K562 (cell line): Measurements from ENCODE around the gene CHAD. TPM values are rescaled to one million over a fixed set of nuclear protein-coding genes. Genes with fewer than 3 reads are reported as not detected.
"Not testable (repeated sequence)": the region's sequence is repeated elsewhere in the genome, so short reads cannot be mapped to it uniquely, and the experiment has no call there.

ENCODE experiments used
- ATAC-seq: fragments of 200-7000 bp; cut with Tn5 transposase; 3 replicates; pipeline ENCODE4 v1.9.1; 2020; ENCODE audit warnings: moderate library complexity
- BruUV-seq: library from RNA; stranded (reverse); fragments of 400-500 nt; replicated peaks from 2 replicates; lab custom pipeline; 2021; lab: Mats Ljungman, UMichigan
- CTCF ChIA-PET: fragments of 300-600 bp; formaldehyde crosslinking; extraction: SDS; loops from one replicate; lab custom pipeline; 2021; ENCODE audit warnings: low intra/inter-chr PET ratio; lab: Yijun Ruan, JAX
- POLR2A ChIA-PET: fragments of 300-600, 350-650 bp; sonication (Branson Sonifier 250); formaldehyde crosslinking; extraction: SDS; loops from one replicate; lab custom pipeline; 2021; ENCODE audit warnings: antibody characterized with exemption, inconsistent platforms; lab: Yijun Ruan, JAX
- DNase-seq, 4 experiments: peaks; one replicate each; pipeline versions ENCODE4 v3.0.0 to v3.0.0-alpha.2; 2011 to 2018; ENCODE audit warnings: low spot score in 3 of 4, mixed read lengths in 3 of 4; ENCODE audit errors: extremely low read depth in 1 of 4
- FAIRE-seq: peaks from 2 replicates; lab custom pipeline; 2011; peaks lifted over from hg19 to GRCh38; lab: Jason Lieb, UNC
- H2AFZ ChIP-seq: 2 replicates; pipeline ENCODE4 v1.6.0; 2011; ENCODE audit warnings: low read depth, low read length, control low read depth, inconsistent platforms
- H3K27ac ChIP-seq: fragments of 200-600 bp; 3 replicates; pipeline ENCODE4 v1.8.0; 2011; ENCODE audit warnings: low read depth, mild to moderate bottlenecking, control low read depth, inconsistent platforms, low read length, moderate library complexity, mixed read lengths; ENCODE audit errors: extremely low read depth
- H3K27me3 ChIP-seq, 2 experiments: fragments of 300-600 bp in 1 of 2; 2 replicates in 1 of 2; 3 replicates in 1 of 2; pipeline versions ENCODE4 v1.6.0 to v1.8.0; 2011; ENCODE audit warnings: inconsistent platforms in 2 of 2, low read length in 2 of 2, mild to moderate bottlenecking in 1 of 2, mixed read lengths in 1 of 2, moderate library complexity in 1 of 2; ENCODE audit not compliant: control insufficient read depth in 2 of 2, insufficient read depth in 2 of 2
- H3K36me3 ChIP-seq: fragments of 300-600 bp; 3 replicates; pipeline ENCODE4 v1.8.0; 2011; ENCODE audit warnings: mild to moderate bottlenecking, low read length, inconsistent platforms; ENCODE audit not compliant: control insufficient read depth, insufficient read depth
- H3K4me1 ChIP-seq, 2 experiments: fragments of 200-600 bp in 1 of 2; replicated peaks in 1 of 2; 2 replicates in 1 of 2; 3 replicates in 1 of 2; pipeline versions ENCODE4 v1.5.1 to v1.8.0; 2011; ENCODE audit warnings: inconsistent platforms in 2 of 2, low read length in 2 of 2, mild to moderate bottlenecking in 1 of 2, mixed read lengths in 1 of 2, moderate library complexity in 1 of 2; ENCODE audit not compliant: control insufficient read depth in 2 of 2, insufficient read depth in 2 of 2
- H3K4me2 ChIP-seq: 2 replicates; pipeline ENCODE4 v1.6.1; 2011; ENCODE audit warnings: low read length, control low read depth, inconsistent platforms, mixed read lengths; ENCODE audit not compliant: insufficient read depth
- H3K4me3 ChIP-seq: fragments of 200-600 bp; sonication (generic), shearing (Covaris generic); 2 replicates; pipeline ENCODE4 v1.5.1; 2016; ENCODE audit warnings: control low read depth, inconsistent platforms
- H3K79me2 ChIP-seq: fragments of 200-600 bp; 3 replicates; pipeline ENCODE4 v1.8.0; 2011; ENCODE audit warnings: low read length, inconsistent platforms; ENCODE audit not compliant: control insufficient read depth, insufficient read depth
- H3K9ac ChIP-seq, 2 experiments: 2 replicates each; pipeline versions ENCODE4 v1.6.0 to v1.6.1; 2011; ENCODE audit warnings: low read depth in 2 of 2, low read length in 2 of 2, control low read depth in 1 of 2, inconsistent platforms in 1 of 2, mild to moderate bottlenecking in 1 of 2, mixed read lengths in 1 of 2; ENCODE audit not compliant: insufficient read depth in 1 of 2
- H3K9me1 ChIP-seq: one replicate; pipeline ENCODE4 v1.6.0; 2011; ENCODE audit warnings: inconsistent platforms, mild to moderate bottlenecking, low read length, moderate library complexity; ENCODE audit not compliant: control insufficient read depth, insufficient read depth
- H3K9me3 ChIP-seq: replicated peaks from 2 replicates; pipeline ENCODE4 v1.5.1; 2011; ENCODE audit warnings: low read depth, low read length, inconsistent platforms; ENCODE audit not compliant: control insufficient read depth, insufficient read depth
- H4K20me1 ChIP-seq: replicated peaks from 2 replicates; pipeline ENCODE4 v1.6.1; 2011; ENCODE audit warnings: low read length, inconsistent platforms, mixed read lengths; ENCODE audit not compliant: control insufficient read depth, insufficient read depth
- ETV5 ChIP-seq: sonication (generic); formaldehyde crosslinking; IDR thresholded peaks from 2 replicates; pipeline ENCODE4 v1.4.0; 2020; ENCODE audit warnings: low read depth, mild to moderate bottlenecking, missing genetic modification reagents
- GTF2A2 ChIP-seq: IDR thresholded peaks from 2 replicates; pipeline ENCODE4 v1.6.1; 2016; ENCODE audit warnings: mild to moderate bottlenecking, missing genetic modification characterization, missing compliant biosample characterization
- KAT2B ChIP-seq: IDR thresholded peaks from one replicate; pipeline ENCODE4 v1.6.1; 2012; ENCODE audit warnings: low read depth, mild to moderate bottlenecking, control low read depth, inconsistent platforms, low read length, moderate library complexity
- LEF1 ChIP-seq: fragments of 450-650 bp; IDR thresholded peaks from 2 replicates; pipeline ENCODE4 v1.6.1; 2016; ENCODE audit warnings: mild to moderate bottlenecking
- NFYB ChIP-seq: IDR thresholded peaks from 2 replicates; pipeline ENCODE4 v1.6.1; 2011; ENCODE audit warnings: mild to moderate bottlenecking, moderate library complexity; ENCODE audit not compliant: insufficient read length; ENCODE audit errors: extremely low read depth
- POLR2B ChIP-seq: fragments of 450-650 bp; IDR thresholded peaks from 2 replicates; pipeline ENCODE4 v1.6.1; 2018; ENCODE audit warnings: low read depth; ENCODE audit not compliant: partially characterized antibody
- WGBS: fragments of 100-300 bp; shearing (Covaris generic); methylation state at CpG from one replicate; pipeline ENCODE4 v1.1.6; 2016; ENCODE audit warnings: low coverage, mixed read lengths; ENCODE audit not compliant: insufficient coverage; ENCODE audit errors: missing lambda C conversion rate; 5-methylcytosine and 5-hydroxymethylcytosine counted together
- in situ Hi-C: fragments of 300-500 bp; cut with MboI; formaldehyde crosslinking; loops from 4 replicates; pipeline ENCODE4 v1.15.0; 2018; ENCODE audit warnings: inconsistent platforms, mixed read lengths
- intact Hi-C: fragments of 100-400 bp; cut with micrococcal nuclease; formaldehyde crosslinking; loops from 2 replicates; pipeline ENCODE4 v1.14.2; 2022
- polyA plus RNA-seq, 8 experiments: library from polyadenylated mRNA; depleted of rRNA in 4 of 8; stranded (reverse) in 5 of 8; unstranded in 3 of 8; fragments of >200 nt; fragmentation: Nextera tagmentation in 2 of 8; fragmentation: Illumina TruSeq in 1 of 8; extraction: Ambion mirVana in 2 of 8; extraction: Trizol in 1 of 8; gene quantifications; 2 replicates each; pipeline versions ENCODE4 v1.2.1 to v1.2.3, GENCODE V29; 2011 to 2014; ENCODE audit warnings: inconsistent platforms in 1 of 8, missing spikeins in 1 of 8
- total RNA-seq, 7 experiments: library from RNA; depleted of rRNA in 6 of 7; stranded (reverse); fragments of >200 nt in 6 of 7; fragmentation: Illumina TruSeq in 2 of 7; extraction: Trizol in 2 of 7; gene quantifications; 2 replicates each; pipeline versions ENCODE4 v1.2.1 to v1.2.3, GENCODE V29; 2011 to 2021; ENCODE audit warnings: low replicate concordance in 1 of 7
- TF ChIP-seq, protein P1 (sequence below), 2 experiments: fragments of 450-650 bp; IDR thresholded peaks; 2 replicates each; pipeline ENCODE4 v1.6.1; 2016
- TF ChIP-seq, protein P2 (sequence below): fragments of 200-400 bp; formaldehyde crosslinking; IDR thresholded peaks from 2 replicates; pipeline ENCODE4 v1.6.1; 2017; ENCODE audit warnings: mild to moderate bottlenecking, low read depth, low read length, moderate library complexity

The CHAD gene
- total and polyA plus RNA-seq, 9 of the 15 experiments (the other 6 are each of a cell fraction or from before 2014, with no cell fraction given): not detected

GRCh38 chr17:50476545-50477315 lies 8.1 kb upstream of the CHAD start (continued):
- TF ChIP-seq GTF2A2 (tag) (no peak), LEF1 (no peak), NFYB (no peak), POLR2B (no peak), ETV5 (no peak), KAT2B (no peak)
- TF ChIP-seq, protein P1, sequence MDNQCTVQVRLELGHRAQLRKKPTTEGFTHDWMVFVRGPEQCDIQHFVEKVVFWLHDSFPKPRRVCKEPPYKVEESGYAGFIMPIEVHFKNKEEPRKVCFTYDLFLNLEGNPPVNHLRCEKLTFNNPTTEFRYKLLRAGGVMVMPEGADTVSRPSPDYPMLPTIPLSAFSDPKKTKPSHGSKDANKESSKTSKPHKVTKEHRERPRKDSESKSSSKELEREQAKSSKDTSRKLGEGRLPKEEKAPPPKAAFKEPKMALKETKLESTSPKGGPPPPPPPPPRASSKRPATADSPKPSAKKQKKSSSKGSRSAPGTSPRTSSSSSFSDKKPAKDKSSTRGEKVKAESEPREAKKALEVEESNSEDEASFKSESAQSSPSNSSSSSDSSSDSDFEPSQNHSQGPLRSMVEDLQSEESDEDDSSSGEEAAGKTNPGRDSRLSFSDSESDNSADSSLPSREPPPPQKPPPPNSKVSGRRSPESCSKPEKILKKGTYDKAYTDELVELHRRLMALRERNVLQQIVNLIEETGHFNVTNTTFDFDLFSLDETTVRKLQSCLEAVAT (IDR thresholded peaks at IDR 0.05): no peak
- TF ChIP-seq, protein P2, sequence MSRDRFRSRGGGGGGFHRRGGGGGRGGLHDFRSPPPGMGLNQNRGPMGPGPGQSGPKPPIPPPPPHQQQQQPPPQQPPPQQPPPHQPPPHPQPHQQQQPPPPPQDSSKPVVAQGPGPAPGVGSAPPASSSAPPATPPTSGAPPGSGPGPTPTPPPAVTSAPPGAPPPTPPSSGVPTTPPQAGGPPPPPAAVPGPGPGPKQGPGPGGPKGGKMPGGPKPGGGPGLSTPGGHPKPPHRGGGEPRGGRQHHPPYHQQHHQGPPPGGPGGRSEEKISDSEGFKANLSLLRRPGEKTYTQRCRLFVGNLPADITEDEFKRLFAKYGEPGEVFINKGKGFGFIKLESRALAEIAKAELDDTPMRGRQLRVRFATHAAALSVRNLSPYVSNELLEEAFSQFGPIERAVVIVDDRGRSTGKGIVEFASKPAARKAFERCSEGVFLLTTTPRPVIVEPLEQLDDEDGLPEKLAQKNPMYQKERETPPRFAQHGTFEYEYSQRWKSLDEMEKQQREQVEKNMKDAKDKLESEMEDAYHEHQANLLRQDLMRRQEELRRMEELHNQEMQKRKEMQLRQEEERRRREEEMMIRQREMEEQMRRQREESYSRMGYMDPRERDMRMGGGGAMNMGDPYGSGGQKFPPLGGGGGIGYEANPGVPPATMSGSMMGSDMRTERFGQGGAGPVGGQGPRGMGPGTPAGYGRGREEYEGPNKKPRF: no peak

GRCh38 chr17:50475775-50476544 lies 7.3 kb upstream of the CHAD start:
- H2AFZ ChIP-seq, H3K27ac ChIP-seq, H3K9ac ChIP-seq, H3K9me3 ChIP-seq, in situ Hi-C loops, POLR2A ChIA-PET, H3K9me1 ChIP-seq, H4K20me1 ChIP-seq, ATAC-seq, BruUV-seq, CTCF ChIA-PET, H3K4me2 ChIP-seq, FAIRE-seq, DNase-seq, H3K4me3 ChIP-seq: not testable (repeated sequence)
- peaks cover 18% of the 10 kb centered on the region for H3K79me2 ChIP-seq
- intact Hi-C loops: loop anchor here (10.0 kb wide), 1 partner anchor 181 kb away; no protein-coding TSS in a partner anchor
- H3K36me3 ChIP-seq: peaks cover 11% of the 10 kb centered on the region
- H3K27me3 ChIP-seq: peaks cover 9 to 29% of the 10 kb centered on the region in 2 experiments; a peak in 4 of 5 replicates
- H3K4me1 ChIP-seq: peaks cover 11 to 30% of the 10 kb centered on the region in 2 experiments; a peak in 4 of 5 replicates
- WGBS: 79% methylated on average over 11 of the region's 33 CpGs
